Natural killer cell (primary cell): Measurements from ENCODE around the gene CMTM3. TPM values are rescaled to one million over a fixed set of nuclear protein-coding genes. Genes with fewer than 3 reads are reported as not detected.

ENCODE experiments used
- ATAC-seq, 3 donors: fragments of 150-1000 bp in 2 of 3; fragments of 200-7000 bp in 1 of 3; cut with Tn5 transposase; 1 replicate in 1 of 3; 2 replicates in 2 of 3; pipeline ENCODE4 v1.10.0; 2021; ENCODE audit warnings: mild to moderate bottlenecking in 2 of 3, moderate library complexity in 2 of 3
- DNase-seq, 2 donors: peaks; one replicate each; pipeline versions ENCODE4 v3.0.0 to v3.0.0-alpha.2; 2013 to 2021; ENCODE audit warnings: mixed read lengths in 1 of 2
- H3K27ac ChIP-seq: one replicate; pipeline ENCODE4 v1.5.1; 2013; ENCODE audit warnings: mild to moderate bottlenecking, low read length
- H3K27me3 ChIP-seq: one replicate; pipeline ENCODE4 v1.6.1; 2013; ENCODE audit warnings: low read length; ENCODE audit not compliant: control insufficient read depth, insufficient read depth
- H3K36me3 ChIP-seq: one replicate; pipeline ENCODE4 v1.6.1; 2013; ENCODE audit warnings: low read length; ENCODE audit not compliant: control insufficient read depth, insufficient read depth
- H3K4me1 ChIP-seq: one replicate; pipeline ENCODE4 v1.6.1; 2013; ENCODE audit warnings: low read length; ENCODE audit not compliant: control insufficient read depth, insufficient read depth
- H3K4me3 ChIP-seq: one replicate; pipeline ENCODE4 v1.5.1; 2013; ENCODE audit warnings: low read length
- H3K9me3 ChIP-seq: one replicate; pipeline ENCODE4 v1.6.1; 2013; ENCODE audit warnings: low read length; ENCODE audit not compliant: control insufficient read depth, insufficient read depth
- H3K27ac Mint-ChIP-seq, 2 donors: one replicate each; pipeline ENCODE4 v1.8.0; 2022; ENCODE audit warnings: mild to moderate bottlenecking in 2 of 2, mixed read lengths in 2 of 2, moderate library complexity in 1 of 2
- H3K27me3 Mint-ChIP-seq, 2 donors: one replicate each; pipeline ENCODE4 v1.8.0; 2022; ENCODE audit warnings: low read depth in 2 of 2, mixed read lengths in 2 of 2
- H3K36me3 Mint-ChIP-seq: one replicate; pipeline ENCODE4 v1.8.0; 2022; ENCODE audit warnings: mixed read lengths
- H3K4me1 Mint-ChIP-seq, 2 donors: one replicate each; pipeline ENCODE4 v1.8.0; 2022; ENCODE audit warnings: mixed read lengths in 2 of 2
- H3K4me3 Mint-ChIP-seq: one replicate; pipeline ENCODE4 v1.8.0; 2022; ENCODE audit warnings: mild to moderate bottlenecking, moderate library complexity, mixed read lengths
- H3K9me3 Mint-ChIP-seq, 2 donors: one replicate each; pipeline ENCODE4 v1.8.0; 2022; ENCODE audit warnings: mixed read lengths in 2 of 2
- CTCF ChIP-seq: fragments of 200-600 bp; IDR thresholded peaks from one replicate; pipeline ENCODE4 v1.8.0; 2022; ENCODE audit warnings: antibody characterized with exemption
- WGBS: methylation state at CpG from one replicate; pipeline ENCODE4 v1.1.7; 2013; ENCODE audit warnings: missing lambda C conversion rate; ENCODE audit not compliant: insufficient coverage; 5-methylcytosine and 5-hydroxymethylcytosine counted together
- intact Hi-C: fragments of 100-400 bp; cut with micrococcal nuclease; formaldehyde crosslinking; loops from one replicate; pipeline ENCODE4 v1.14.2; 2022
- total RNA-seq, 4 donors: library from RNA; stranded (reverse); fragments of 120-200 nt in 1 of 4; gene quantifications; one replicate each; pipeline versions ENCODE4 v1.2.3 to v1.2.4, GENCODE V29; 2013 to 2022

CMTM3 gene
- total RNA-seq, 3 donors from 2014 or later (not counting 1 experiment from before 2014, with no cell fraction given) = 68.2 to 86.4 (median 85.0) TPM

GRCh38 chr16:66562409-66562808 lies 42.1 kb upstream of the CMTM3 start:
- H3K27ac Mint-ChIP-seq = peak overlapping the region; percentile 86 to 94
- TF ChIP-seq CTCF = no peak
- no peaks in the 10 kb centered on the region for H3K27me3 Mint-ChIP-seq
- H3K4me1 ChIP-seq = peaks cover 26% of the 10 kb centered on the region
- H3K4me3 ChIP-seq = no peak overlapping the region
- H3K9me3 ChIP-seq = no peaks in the 10 kb centered on the region
- peak overlapping the region; percentile 48 for H3K27ac ChIP-seq
- peaks cover 68 to 71% of the 10 kb centered on the region in 2 donors for H3K4me1 Mint-ChIP-seq
- H3K36me3 ChIP-seq = peaks cover 65% of the 10 kb centered on the region
- ATAC-seq (peak in 1 of 3 donors; percentile 33), DNase-seq (peak in 1 of 2 donors; percentile 53)
- H3K9me3 Mint-ChIP-seq = no peaks in the 10 kb centered on the region
- 67% methylated on average over 1 of the region's 1 CpG for WGBS
- H3K36me3 Mint-ChIP-seq = peaks cover 4% of the 10 kb centered on the region
- intact Hi-C loops = no loop called here
- H3K4me3 Mint-ChIP-seq = peak overlapping the region; percentile 66
- H3K27me3 ChIP-seq = no peaks in the 10 kb centered on the region

DNA sequence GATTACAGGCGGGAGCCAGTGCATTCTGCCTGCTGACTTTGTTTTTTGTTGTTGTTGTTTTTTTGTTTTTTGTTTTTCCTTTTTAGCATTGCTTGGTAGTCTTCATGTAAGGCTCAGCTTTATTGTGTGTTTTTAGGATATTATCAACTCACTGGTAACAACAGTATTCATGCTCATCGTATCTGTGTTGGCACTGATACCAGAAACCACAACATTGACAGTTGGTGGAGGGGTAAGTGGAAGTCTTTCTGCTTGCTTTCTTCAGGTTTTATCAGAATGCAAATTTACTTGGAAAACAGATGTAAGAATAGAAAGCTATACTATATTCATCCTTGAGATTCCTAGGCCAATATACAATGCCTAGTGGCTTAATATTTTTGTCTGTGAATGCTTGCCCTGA lies 41.5 kb upstream of the CMTM3 start:
- no peaks in the 10 kb centered on the region for H3K27me3 Mint-ChIP-seq
- peak overlapping the region; percentile 66 for H3K4me3 Mint-ChIP-seq
- peak overlapping the region; percentile 14 for H3K27ac ChIP-seq
- DNase-seq = no peak
- peak in 1 of 3 donors; percentile 39 for ATAC-seq
- H3K4me3 ChIP-seq = no peak overlapping the region
- no peaks in the 10 kb centered on the region for H3K27me3 ChIP-seq
- no peaks in the 10 kb centered on the region for H3K9me3 ChIP-seq
- H3K9me3 Mint-ChIP-seq = no peaks in the 10 kb centered on the region
- TF ChIP-seq CTCF = no peak
- intact Hi-C loops = no loop called here
- H3K36me3 ChIP-seq = peaks cover 63% of the 10 kb centered on the region
- H3K4me1 ChIP-seq = peaks cover 26% of the 10 kb centered on the region
- H3K4me1 Mint-ChIP-seq = peaks cover 65 to 67% of the 10 kb centered on the region in 2 donors
- peaks cover 8% of the 10 kb centered on the region for H3K36me3 Mint-ChIP-seq
- WGBS = 95% methylated on average over 1 of the region's 2 CpGs
- H3K27ac Mint-ChIP-seq = peak overlapping the region; percentile 86 to 94

- no peak overlapping the region for H3K27ac ChIP-seq
- H3K36me3 Mint-ChIP-seq = peaks cover 8% of the 10 kb centered on the region
- no peak for ATAC-seq
Measured at GRCh38 chr16:66563574-66564334, 40.8 kb upstream of the CMTM3 start.

More at GRCh38 chr16:66563574-66564334, 40.8 kb upstream of the CMTM3 start:
- H3K27ac Mint-ChIP-seq = peak overlapping the region; percentile 86 to 94
- TF ChIP-seq CTCF = no peak
- H3K9me3 ChIP-seq = no peaks in the 10 kb centered on the region
- H3K27me3 Mint-ChIP-seq = no peaks in the 10 kb centered on the region
- H3K4me1 Mint-ChIP-seq = peaks cover 63 to 64% of the 10 kb centered on the region in 2 donors
- intact Hi-C loops = no loop called here
- H3K9me3 Mint-ChIP-seq = no peaks in the 10 kb centered on the region
- peaks cover 26% of the 10 kb centered on the region for H3K4me1 ChIP-seq
- H3K4me3 Mint-ChIP-seq = no peak overlapping the region
- no peaks in the 10 kb centered on the region for H3K27me3 ChIP-seq
- DNase-seq = no peak
- WGBS = 87% methylated on average over 2 of the region's 2 CpGs
- peaks cover 55% of the 10 kb centered on the region for H3K36me3 ChIP-seq
- no peak overlapping the region for H3K4me3 ChIP-seq
